COR-L47 (cell line): Measurements from ENCODE around the gene RNU5B-1.

Experiments
- DNase-seq: peaks from one replicate; lab custom pipeline; 2025; lab: John Stamatoyannopoulos, UW

The RNU5B-1 gene

GRCh38 chr15:65304381-65305149 lies at the start of gene RNU5B-1:
TSS of gene RNU5B-1 (plus strand) at chr15:65304677.
- DNase-seq, result peak; percentile 90

DNA sequence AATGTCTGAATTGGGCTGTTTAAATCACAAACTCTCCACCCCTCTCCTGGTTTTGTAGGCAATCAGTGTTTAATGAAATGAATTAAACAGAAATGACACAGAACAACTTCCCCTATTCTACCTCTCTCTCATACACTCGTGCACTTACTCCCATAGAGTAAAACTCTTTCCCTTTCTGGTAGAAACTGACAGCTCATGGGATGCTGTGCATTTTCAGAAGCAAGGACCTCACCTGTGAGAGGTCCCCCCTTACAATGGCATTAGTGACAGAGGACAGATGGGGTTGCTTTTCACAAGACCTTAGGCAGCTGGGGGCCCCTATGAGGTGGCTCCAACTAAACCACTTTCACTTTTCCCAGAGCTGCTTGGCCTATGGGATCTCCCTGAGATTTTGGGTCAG lies 49.7 kb upstream of the RNU5B-1 start:
- no peak for DNase-seq

- no peak for DNase-seq
Measured at GRCh38 chr15:65255486-65256140, 48.9 kb upstream of the RNU5B-1 start.

DNA sequence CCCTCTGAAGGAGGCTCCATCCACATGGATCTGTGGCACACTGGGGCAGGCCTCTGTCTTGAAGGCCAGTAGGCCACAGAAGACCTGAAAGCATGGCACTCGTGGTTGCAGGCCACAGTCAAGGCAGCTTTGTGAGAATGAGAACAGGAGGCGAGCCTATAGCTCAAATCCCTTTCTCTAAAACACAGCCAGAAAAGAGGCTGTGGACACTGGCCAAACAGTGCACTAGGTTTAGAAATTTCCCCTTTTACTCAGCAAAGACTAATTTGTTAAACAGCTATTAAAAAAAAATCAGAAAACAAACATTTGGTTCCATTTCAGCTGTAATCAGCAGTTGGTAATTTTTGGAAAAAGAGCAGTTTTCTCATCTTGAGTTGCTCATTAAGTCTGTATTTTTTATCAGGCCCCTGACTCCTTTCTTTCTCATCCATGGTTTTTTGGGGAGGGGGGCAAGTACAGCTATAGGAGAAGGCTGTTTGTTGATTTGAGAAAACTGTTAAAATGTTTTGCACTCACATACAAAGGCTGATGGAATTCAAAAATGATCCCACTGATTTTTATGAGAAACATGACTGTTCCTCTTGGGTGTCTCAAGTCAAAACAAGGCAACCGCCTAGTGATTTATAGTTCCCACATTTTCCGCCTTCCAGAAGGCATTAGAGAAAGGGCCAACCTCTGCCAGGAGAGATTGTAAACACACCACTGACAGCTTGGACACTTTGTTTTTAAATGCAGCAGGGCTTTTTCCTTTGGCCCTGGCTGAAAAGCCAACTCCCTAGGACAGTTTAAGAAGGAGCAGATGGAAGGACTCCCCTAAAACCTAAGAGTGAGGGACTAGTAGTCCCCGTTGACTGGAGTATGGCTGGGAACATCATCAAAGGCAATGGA lies 45.9 kb upstream of the RNU5B-1 start:
- no peak for DNase-seq

- no peak for DNase-seq
Measured at GRCh38 chr15:65259367-65259797, 45.1 kb upstream of the RNU5B-1 start.

- DNase-seq, result no peak
Measured at GRCh38 chr15:65260968-65261367, 43.5 kb upstream of the RNU5B-1 start.

DNA sequence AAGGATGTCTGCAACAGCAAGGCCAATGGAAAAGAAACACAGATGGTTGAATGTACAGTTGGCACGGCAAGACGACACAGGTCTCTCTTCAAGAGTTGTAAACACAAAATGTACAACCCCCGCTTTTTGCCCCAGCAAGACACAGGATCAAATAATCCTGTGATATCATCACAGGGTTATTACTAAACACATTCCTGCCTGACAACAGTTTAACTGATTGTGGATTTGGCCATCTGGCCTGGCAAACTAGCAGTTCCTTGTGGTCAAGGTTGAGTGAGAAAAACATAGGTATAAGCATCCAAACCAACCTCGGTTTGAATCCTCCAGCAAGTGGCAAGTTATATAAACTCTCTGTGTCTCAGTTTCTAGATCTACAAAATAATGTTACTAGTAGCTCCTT lies 41.2 kb upstream of the RNU5B-1 start:
- DNase-seq, result no peak

DNA sequence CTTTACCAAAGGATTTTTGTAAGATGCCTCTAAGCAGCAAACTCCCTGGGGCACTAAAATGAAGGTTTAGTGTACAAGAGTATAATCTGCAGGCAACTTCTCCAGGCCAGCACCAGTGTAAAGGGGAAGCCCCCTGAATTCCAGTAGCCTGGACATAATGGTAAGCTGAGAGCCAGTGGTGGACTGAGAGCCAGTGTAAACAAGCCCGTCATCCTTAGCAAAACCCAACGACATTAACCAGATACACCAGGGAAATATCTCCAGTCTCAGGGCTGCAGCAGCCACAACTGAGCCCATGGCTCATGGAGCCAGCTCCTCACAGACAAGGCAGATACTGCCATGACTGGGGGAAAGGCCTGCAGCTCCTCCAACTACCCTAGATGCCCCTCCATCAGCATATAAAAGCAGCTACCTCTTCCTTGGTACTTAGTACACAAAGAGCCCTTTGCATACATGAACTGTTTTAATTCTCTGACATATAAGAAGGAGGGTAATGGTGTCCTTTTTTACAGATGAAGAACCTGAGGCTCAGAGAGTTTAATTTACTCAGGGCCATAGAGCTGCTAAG lies 39.5 kb upstream of the RNU5B-1 start:
- DNase-seq, result no peak

GRCh38 chr15:65266469-65266868 lies 38.0 kb upstream of the RNU5B-1 start:
- no peak for DNase-seq

DNA sequence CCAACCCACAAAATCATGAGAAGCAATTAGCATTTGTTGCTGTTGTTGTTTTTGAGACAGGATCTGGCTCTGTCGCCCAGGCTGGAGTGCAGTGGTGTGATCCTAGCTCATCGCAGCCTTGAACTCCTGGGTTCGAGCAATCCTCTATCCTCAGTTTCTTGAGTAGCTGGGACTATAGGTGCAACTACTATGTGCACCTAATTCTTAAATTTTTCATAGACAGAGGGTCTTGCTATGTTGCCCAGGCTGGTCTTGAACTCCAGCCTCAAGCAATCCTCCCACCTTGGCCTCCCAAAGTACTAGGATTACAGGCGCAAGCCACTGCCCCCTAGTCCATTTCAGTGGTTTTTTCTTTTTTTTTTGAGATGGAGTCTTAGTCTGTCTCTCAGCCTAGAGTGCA lies 36.1 kb upstream of the RNU5B-1 start:
- no peak for DNase-seq

- peak; percentile 25 for DNase-seq
Measured at GRCh38 chr15:65270811-65271545, 33.5 kb upstream of the RNU5B-1 start.

DNA sequence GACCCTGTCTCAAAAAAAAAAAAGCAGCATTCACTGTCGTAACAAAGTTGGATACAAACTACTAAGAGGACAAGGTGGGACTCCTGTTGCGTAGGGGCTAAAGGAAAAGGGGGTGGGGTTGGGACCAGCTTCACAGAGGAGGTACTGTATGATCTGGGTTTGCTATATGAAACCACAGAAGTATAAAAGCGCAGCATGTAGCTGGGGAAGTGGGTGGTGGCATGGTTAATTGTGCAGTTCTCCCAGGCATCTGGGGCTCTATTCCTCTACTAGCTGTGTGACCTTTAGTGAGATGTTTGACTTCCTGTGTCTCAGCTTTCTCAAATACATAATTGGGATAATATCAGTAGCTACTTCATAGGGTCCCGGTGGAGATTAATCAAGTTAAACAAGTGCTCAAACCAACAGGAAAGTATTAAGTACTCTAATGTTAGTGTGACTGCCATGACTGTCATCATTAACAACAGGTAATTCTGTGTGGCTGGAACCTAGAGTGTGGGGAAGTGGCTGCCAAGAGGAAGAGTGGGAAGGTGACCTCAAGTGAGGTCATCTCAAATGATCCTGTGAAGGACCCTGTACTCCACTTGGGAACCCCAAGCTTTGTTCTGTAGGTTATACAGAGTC lies 29.3 kb upstream of the RNU5B-1 start:
- DNase-seq, result no peak

- no peak for DNase-seq
Measured at GRCh38 chr15:65275728-65276126, 28.8 kb upstream of the RNU5B-1 start.

GRCh38 chr15:65277015-65277414 lies 27.5 kb upstream of the RNU5B-1 start:
- DNase-seq, result no peak

GRCh38 chr15:65278480-65278879 lies 26.0 kb upstream of the RNU5B-1 start:
- no peak for DNase-seq

GRCh38 chr15:65285291-65286068 lies 19.0 kb upstream of the RNU5B-1 start:
- DNase-seq, result no peak

DNA sequence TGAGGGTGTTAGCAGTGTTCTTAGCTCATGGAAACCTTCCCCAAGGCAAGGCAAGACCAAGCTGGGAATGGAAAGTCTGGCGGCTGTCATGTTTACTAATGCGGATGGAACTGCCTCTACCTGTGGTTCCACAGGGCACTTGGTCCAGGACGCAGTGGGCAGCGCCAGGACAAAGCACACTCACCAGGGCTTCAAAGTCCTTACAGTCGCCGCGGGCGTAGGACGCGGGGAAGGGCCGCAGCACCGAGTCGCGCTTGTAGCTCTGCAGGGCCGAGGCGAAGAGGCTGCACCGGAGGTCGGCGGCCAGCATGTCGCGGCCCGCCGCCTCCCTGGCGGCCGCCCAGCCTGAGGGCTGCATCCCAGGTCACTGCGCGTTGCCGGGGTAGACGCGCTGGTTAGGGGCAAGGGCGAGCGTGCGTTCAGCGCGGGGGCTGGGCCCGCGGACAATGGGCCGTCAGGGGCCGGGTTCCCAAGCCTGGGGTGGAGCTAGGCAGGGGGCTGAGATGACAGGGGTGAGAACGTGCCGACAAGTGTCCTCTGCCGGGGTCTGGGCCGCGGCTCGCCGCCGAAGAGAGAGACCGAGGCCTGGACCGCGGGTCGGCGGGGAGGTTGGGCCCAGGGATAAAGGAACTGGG lies 18.3 kb upstream of the RNU5B-1 start:
- DNase-seq, result peak; percentile 68

GRCh38 chr15:65286704-65287519 lies 17.6 kb upstream of the RNU5B-1 start, which contains the start of gene PARP16:
TSS of gene PARP16 (minus strand) at chr15:65286883. CDS start at chr15:65286426, 457 bp downstream.
- DNase-seq, result peak; percentile 93

DNA sequence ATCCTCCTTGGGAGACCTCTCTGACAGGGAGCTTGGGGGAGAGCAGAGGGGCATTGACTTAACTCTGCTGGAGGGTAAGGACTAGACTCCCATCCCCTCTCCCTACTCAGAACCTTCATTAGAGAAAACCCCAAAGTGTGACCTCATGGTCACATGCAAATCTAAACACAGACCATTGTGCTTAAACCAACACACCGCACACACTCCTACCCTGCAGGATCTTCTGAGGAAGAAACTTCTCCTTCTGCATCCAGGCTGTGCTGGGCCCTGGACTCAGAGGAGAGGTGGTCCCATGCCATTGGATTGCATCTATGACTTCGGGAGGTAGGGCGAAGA lies 17.0 kb upstream of the RNU5B-1 start:
- DNase-seq, result no peak
